Measurements from ENCODE around the gene KIAA1328. TPM values are rescaled to one million over a fixed set of nuclear protein-coding genes. Genes with fewer than 3 reads are reported as not detected.

KIAA1328 gene
- total RNA-seq, 1 experiment from 2014 or later = 6.2 TPM

DNA sequence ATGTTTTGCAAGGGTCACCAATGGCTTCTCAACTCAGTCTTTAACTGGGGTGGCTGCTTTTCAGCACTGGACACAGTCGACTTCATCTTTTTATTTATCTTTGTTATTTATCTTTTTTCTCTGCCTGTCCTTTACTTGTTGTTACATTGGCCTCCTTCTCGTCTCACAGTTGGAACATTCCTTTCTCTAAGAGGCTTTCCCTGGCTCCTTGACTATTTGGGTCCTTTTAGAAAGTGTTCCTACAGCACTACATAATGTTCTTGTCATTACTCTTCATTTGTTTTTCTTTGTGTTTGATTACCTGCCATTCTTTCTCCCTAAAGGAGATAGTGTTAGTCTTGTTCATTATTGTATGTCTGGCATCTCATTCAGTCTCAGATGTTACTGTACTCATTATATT, 122.0 kb downstream of the KIAA1328 start:
- no peaks in the 10 kb centered on the region for H3K36me3 ChIP-seq (ENCODE audit: control insufficient read depth, insufficient read depth, low read length)
- in situ Hi-C loops (cut with HindIII; ENCODE audit: low pct_unique_long_range_greater_than_20kb, low sequenced_read_pairs) (no loop called here), intact Hi-C loops (cut with micrococcal nuclease; ENCODE audit: unreplicated experiment) (no loop called here)
- no peak overlapping the region for H3K4me3 ChIP-seq (ENCODE audit: low read depth in 2 of 2, low read length in 2 of 2)
- BruUV-seq (replicated peaks) = no TSS peak
- ChIA-PET CTCF (no interaction called here), POLR2A (no interaction called here)
- no peak overlapping the region for H3K27ac ChIP-seq (ENCODE audit: low read length)
- H3K9me3 ChIP-seq (ENCODE audit: control insufficient read depth, insufficient read depth, low read depth, low read length) = no peaks in the 10 kb centered on the region
- ATAC-seq = no peak
- DNase-seq (ENCODE audit: low read depth, low spot score) = no peak
- TF ChIP-seq POLR2AphosphoS5 (IDR thresholded peaks at IDR 0.05; ENCODE audit: low read depth, low read length) (no peak), TCF7L2 (IDR thresholded peaks at IDR 0.05; ENCODE audit: low read depth, low read length) (no peak), SIN3A (IDR thresholded peaks at IDR 0.05; ENCODE audit: borderline replicate concordance, insufficient read depth, low read depth, low read length) (no peak)
- TF ChIP-seq, protein P1, sequence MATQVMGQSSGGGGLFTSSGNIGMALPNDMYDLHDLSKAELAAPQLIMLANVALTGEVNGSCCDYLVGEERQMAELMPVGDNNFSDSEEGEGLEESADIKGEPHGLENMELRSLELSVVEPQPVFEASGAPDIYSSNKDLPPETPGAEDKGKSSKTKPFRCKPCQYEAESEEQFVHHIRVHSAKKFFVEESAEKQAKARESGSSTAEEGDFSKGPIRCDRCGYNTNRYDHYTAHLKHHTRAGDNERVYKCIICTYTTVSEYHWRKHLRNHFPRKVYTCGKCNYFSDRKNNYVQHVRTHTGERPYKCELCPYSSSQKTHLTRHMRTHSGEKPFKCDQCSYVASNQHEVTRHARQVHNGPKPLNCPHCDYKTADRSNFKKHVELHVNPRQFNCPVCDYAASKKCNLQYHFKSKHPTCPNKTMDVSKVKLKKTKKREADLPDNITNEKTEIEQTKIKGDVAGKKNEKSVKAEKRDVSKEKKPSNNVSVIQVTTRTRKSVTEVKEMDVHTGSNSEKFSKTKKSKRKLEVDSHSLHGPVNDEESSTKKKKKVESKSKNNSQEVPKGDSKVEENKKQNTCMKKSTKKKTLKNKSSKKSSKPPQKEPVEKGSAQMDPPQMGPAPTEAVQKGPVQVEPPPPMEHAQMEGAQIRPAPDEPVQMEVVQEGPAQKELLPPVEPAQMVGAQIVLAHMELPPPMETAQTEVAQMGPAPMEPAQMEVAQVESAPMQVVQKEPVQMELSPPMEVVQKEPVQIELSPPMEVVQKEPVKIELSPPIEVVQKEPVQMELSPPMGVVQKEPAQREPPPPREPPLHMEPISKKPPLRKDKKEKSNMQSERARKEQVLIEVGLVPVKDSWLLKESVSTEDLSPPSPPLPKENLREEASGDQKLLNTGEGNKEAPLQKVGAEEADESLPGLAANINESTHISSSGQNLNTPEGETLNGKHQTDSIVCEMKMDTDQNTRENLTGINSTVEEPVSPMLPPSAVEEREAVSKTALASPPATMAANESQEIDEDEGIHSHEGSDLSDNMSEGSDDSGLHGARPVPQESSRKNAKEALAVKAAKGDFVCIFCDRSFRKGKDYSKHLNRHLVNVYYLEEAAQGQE (IDR thresholded peaks at IDR 0.05; ENCODE audit: insufficient read depth in 1 of 2, low read depth in 2 of 2, low read length in 1 of 2) = no peak
- TF ChIP-seq, protein P2, sequence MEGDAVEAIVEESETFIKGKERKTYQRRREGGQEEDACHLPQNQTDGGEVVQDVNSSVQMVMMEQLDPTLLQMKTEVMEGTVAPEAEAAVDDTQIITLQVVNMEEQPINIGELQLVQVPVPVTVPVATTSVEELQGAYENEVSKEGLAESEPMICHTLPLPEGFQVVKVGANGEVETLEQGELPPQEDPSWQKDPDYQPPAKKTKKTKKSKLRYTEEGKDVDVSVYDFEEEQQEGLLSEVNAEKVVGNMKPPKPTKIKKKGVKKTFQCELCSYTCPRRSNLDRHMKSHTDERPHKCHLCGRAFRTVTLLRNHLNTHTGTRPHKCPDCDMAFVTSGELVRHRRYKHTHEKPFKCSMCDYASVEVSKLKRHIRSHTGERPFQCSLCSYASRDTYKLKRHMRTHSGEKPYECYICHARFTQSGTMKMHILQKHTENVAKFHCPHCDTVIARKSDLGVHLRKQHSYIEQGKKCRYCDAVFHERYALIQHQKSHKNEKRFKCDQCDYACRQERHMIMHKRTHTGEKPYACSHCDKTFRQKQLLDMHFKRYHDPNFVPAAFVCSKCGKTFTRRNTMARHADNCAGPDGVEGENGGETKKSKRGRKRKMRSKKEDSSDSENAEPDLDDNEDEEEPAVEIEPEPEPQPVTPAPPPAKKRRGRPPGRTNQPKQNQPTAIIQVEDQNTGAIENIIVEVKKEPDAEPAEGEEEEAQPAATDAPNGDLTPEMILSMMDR (IDR thresholded peaks at IDR 0.05) = no peak
- no peaks in the 10 kb centered on the region for H3K4me1 ChIP-seq (ENCODE audit: control insufficient read depth, insufficient read depth, low read length)
- H3K27me3 ChIP-seq (ENCODE audit: control insufficient read depth, insufficient read depth, low read length) = no peaks in the 10 kb centered on the region

DNA sequence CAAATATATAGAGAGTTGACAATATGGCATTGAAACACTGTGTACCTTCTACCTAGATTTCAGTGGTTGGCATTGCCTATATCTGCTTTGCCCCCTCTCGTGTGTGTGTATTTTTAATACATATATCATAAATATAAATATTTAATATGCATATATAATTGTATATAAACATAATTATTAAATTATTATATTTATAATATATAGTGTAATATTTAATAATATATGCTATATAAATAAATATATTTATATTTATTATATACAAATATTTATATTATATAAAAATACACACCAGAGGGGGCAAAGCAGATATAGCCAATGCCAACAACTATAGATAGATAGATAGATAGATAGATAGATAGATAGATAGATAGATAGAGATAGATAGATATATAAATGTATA, 124.1 kb downstream of the KIAA1328 start:
- DNase-seq (ENCODE audit: low read depth, low spot score) (no peak), ATAC-seq (no peak)
- Histone ChIP-seq H3K9me3 (ENCODE audit: control insufficient read depth, insufficient read depth, low read depth, low read length) (no peaks in the 10 kb centered on the region), H3K27ac (ENCODE audit: low read length) (no peak overlapping the region), H3K4me3 (ENCODE audit: low read depth in 2 of 2, low read length in 2 of 2) (no peak overlapping the region), H3K27me3 (ENCODE audit: control insufficient read depth, insufficient read depth, low read length) (no peaks in the 10 kb centered on the region), H3K36me3 (ENCODE audit: control insufficient read depth, insufficient read depth, low read length) (no peaks in the 10 kb centered on the region), H3K4me1 (ENCODE audit: control insufficient read depth, insufficient read depth, low read length) (no peaks in the 10 kb centered on the region)
- no peak for TF ChIP-seq POLR2AphosphoS5 (IDR thresholded peaks at IDR 0.05; ENCODE audit: low read depth, low read length)
- TF ChIP-seq SIN3A (IDR thresholded peaks at IDR 0.05; ENCODE audit: borderline replicate concordance, insufficient read depth, low read depth, low read length) = no peak
- TF ChIP-seq, protein P2 (IDR thresholded peaks at IDR 0.05) = no peak
- no peak for TF ChIP-seq TCF7L2 (IDR thresholded peaks at IDR 0.05; ENCODE audit: low read depth, low read length)
- TF ChIP-seq, protein P1 (IDR thresholded peaks at IDR 0.05; ENCODE audit: insufficient read depth in 1 of 2, low read depth in 2 of 2, low read length in 1 of 2) = no peak
- intact Hi-C loops (cut with micrococcal nuclease; ENCODE audit: unreplicated experiment) = no loop called here
- no TSS peak for BruUV-seq (replicated peaks)
- ChIA-PET POLR2A (no interaction called here), CTCF (no interaction called here)
- in situ Hi-C loops (cut with HindIII; ENCODE audit: low pct_unique_long_range_greater_than_20kb, low sequenced_read_pairs) = no loop called here
